Prostate gland (tissue), 2 donors: ENCODE results near the gene OLFM1.

Experiments used
- CTCF ChIP-seq, 4 experiments: fragments of 200-600 bp in 2 of 4; fragments of 450-650 bp in 2 of 4; sonication (generic) in 2 of 4; IDR thresholded peaks; 1 replicate in 3 of 4; 2 replicates in 1 of 4; pipeline ENCODE4 v1.5.1; 2016 to 2019; ENCODE audit warnings: antibody characterized with exemption in 4 of 4, mild to moderate bottlenecking in 2 of 4, moderate library complexity in 2 of 4
- POLR2A ChIP-seq: fragments of 450-650 bp; IDR thresholded peaks from one replicate; pipeline ENCODE4 v1.6.1; 2016; ENCODE audit warnings: antibody characterized with exemption, mild to moderate bottlenecking

GRCh38 chr9:135095470-135096407 lies 8.3 kb downstream of the OLFM1 start:
- TF ChIP-seq CTCF (IDR thresholded peaks at IDR 0.05): no peak
- TF ChIP-seq POLR2A: no peak
